DND-41 (cell line): ENCODE data around the gene JUND.

ENCODE experiments used
- ATAC-seq: fragments of 200-7000 bp; cut with Tn5 transposase; 3 replicates; pipeline ENCODE4 v1.9.1; 2021; ENCODE audit warnings: low read depth; ENCODE audit not compliant: insufficient read depth
- DNase-seq: peaks from one replicate; pipeline ENCODE4 v3.0.0-alpha.2; 2020
- H2AFZ ChIP-seq: 2 replicates; pipeline ENCODE4 v1.6.0; 2012; ENCODE audit warnings: low read depth, low read length
- H3K27ac ChIP-seq: 2 replicates; pipeline ENCODE4 v1.5.1; 2012; ENCODE audit warnings: low read length, inconsistent platforms
- H3K27me3 ChIP-seq: fragments of 200-600 bp; sonication (generic); 2 replicates; pipeline ENCODE4 v1.6.0; 2012; ENCODE audit warnings: low read length, mild to moderate bottlenecking, inconsistent platforms; ENCODE audit not compliant: insufficient read depth, poor library complexity
- H3K36me3 ChIP-seq: 2 replicates; pipeline ENCODE4 v1.5.1; 2012; ENCODE audit warnings: low read length, inconsistent platforms; ENCODE audit not compliant: insufficient read depth
- H3K4me1 ChIP-seq: 2 replicates; pipeline ENCODE4 v1.5.1; 2012; ENCODE audit warnings: mild to moderate bottlenecking, low read length; ENCODE audit not compliant: insufficient read depth
- H3K4me2 ChIP-seq: 2 replicates; pipeline ENCODE4 v1.6.0; 2012; ENCODE audit warnings: mild to moderate bottlenecking, moderate library complexity, low read length, inconsistent platforms; ENCODE audit not compliant: insufficient read depth
- H3K4me3 ChIP-seq, 2 experiments: fragments of 200-600 bp in 1 of 2; shearing (Covaris generic) in 1 of 2; 2 replicates each; pipeline ENCODE4 v1.5.1; 2012 to 2016; ENCODE audit warnings: inconsistent platforms in 2 of 2, low read length in 2 of 2, mild to moderate bottlenecking in 2 of 2, low read depth in 1 of 2, moderate library complexity in 1 of 2
- H3K79me2 ChIP-seq: 2 replicates; pipeline ENCODE4 v1.6.0; 2012; ENCODE audit warnings: low read length, inconsistent platforms; ENCODE audit not compliant: insufficient read depth
- H3K9ac ChIP-seq: 2 replicates; pipeline ENCODE4 v1.6.0; 2012; ENCODE audit warnings: low read depth, mild to moderate bottlenecking, inconsistent platforms, low read length, moderate library complexity
- H3K9me3 ChIP-seq: 2 replicates; pipeline ENCODE4 v1.5.1; 2012; ENCODE audit warnings: low read length, moderate library complexity, mild to moderate bottlenecking, inconsistent platforms; ENCODE audit not compliant: insufficient read depth, severe bottlenecking
- H4K20me1 ChIP-seq: 2 replicates; pipeline ENCODE4 v1.6.0; 2012; ENCODE audit warnings: low read length; ENCODE audit not compliant: insufficient read depth
- CTCF ChIP-seq: IDR thresholded peaks from 2 replicates; pipeline ENCODE4 v1.5.1; 2012; ENCODE audit warnings: borderline replicate concordance, low read length, moderate library complexity, mild to moderate bottlenecking; ENCODE audit not compliant: poor library complexity, severe bottlenecking; ENCODE audit errors: extremely low read depth
- EZH2 ChIP-seq: IDR thresholded peaks from 3 replicates; pipeline ENCODE4 v1.6.1; 2012; ENCODE audit warnings: borderline replicate concordance, low read depth, mild to moderate bottlenecking, moderate library complexity, low read length, inconsistent platforms; ENCODE audit not compliant: severe bottlenecking

Gene JUND

GRCh38 chr19:18311502-18312091 lies 30.2 kb upstream of the JUND start:
- Histone ChIP-seq H3K4me2 (no peak overlapping the region), H3K9ac (no peak overlapping the region), H4K20me1 (peaks cover 46% of the 10 kb centered on the region), H3K27ac (no peak overlapping the region), H3K9me3 (no peaks in the 10 kb centered on the region), H3K4me1 (no peaks in the 10 kb centered on the region; the same call in 1 of the 2 replicates), H3K79me2 (peaks cover 44% of the 10 kb centered on the region), H3K27me3 (no peaks in the 10 kb centered on the region), H3K36me3 (peaks cover 98% of the 10 kb centered on the region), H3K4me3 (no peak overlapping the region), H2AFZ (no peak overlapping the region)
- DNase-seq (no peak), ATAC-seq (no peak)
- TF ChIP-seq CTCF = no peak
- no peak for TF ChIP-seq EZH2

- Histone ChIP-seq H3K36me3 (peaks cover 98% of the 10 kb centered on the region), H2AFZ (no peak overlapping the region), H4K20me1 (peaks cover 44% of the 10 kb centered on the region), H3K27me3 (no peaks in the 10 kb centered on the region), H3K4me1 (peaks cover 6% of the 10 kb centered on the region), H3K9me3 (no peaks in the 10 kb centered on the region), H3K79me2 (peaks cover 39% of the 10 kb centered on the region), H3K4me2 (no peak overlapping the region), H3K27ac (no peak overlapping the region), H3K4me3 (no peak overlapping the region), H3K9ac (no peak overlapping the region)
- no peak for TF ChIP-seq EZH2
- DNase-seq = no peak
- ATAC-seq = no peak
Measured at GRCh38 chr19:18310966-18311365, 29.5 kb upstream of the JUND start.

GRCh38 chr19:18310118-18310909 lies 28.9 kb upstream of the JUND start:
- Histone ChIP-seq H3K27me3 (no peaks in the 10 kb centered on the region), H3K4me1 (peaks cover 13% of the 10 kb centered on the region), H2AFZ (no peak overlapping the region), H3K4me2 (no peak overlapping the region), H3K9me3 (no peaks in the 10 kb centered on the region), H3K36me3 (peaks cover 94% of the 10 kb centered on the region), H3K79me2 (peaks cover 32% of the 10 kb centered on the region), H3K4me3 (no peak overlapping the region), H4K20me1 (peaks cover 44% of the 10 kb centered on the region), H3K9ac (no peak overlapping the region), H3K27ac (no peak overlapping the region)
- TF ChIP-seq EZH2 (no peak), CTCF (no peak)
- DNase-seq (no peak), ATAC-seq (no peak)

DNA sequence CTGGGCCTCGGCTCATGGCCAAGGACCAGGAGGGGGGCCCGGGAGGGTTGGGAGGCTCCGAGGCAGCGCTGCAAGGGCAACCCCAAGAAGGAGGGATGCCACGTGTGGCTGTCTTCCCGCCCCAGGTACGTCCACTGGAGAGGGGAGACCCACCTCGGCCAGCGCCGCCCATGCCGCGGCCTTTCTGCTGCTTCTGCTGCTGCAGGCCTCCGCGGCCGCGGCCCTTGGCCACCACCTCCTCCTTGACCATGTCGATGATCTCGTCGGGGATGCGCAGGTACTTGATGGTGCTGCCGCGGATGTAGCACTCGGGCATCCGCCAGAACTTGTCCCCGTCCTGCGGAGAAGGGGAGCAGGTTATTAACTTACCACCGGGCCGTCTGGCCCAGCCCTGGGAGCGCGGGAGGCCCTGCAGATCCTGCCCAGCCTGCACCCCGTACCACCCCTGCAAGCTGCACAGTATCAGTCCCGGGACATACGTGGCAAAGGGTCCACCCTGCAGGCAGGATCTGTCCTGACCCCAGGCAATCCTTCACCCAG lies 28.2 kb upstream of the JUND start:
- peaks cover 20% of the 10 kb centered on the region for H3K4me1 ChIP-seq
- H3K9me3 ChIP-seq = no peaks in the 10 kb centered on the region
- H3K36me3 ChIP-seq = peaks cover 89% of the 10 kb centered on the region
- no peaks in the 10 kb centered on the region for H3K27me3 ChIP-seq
- no peak overlapping the region for H3K4me3 ChIP-seq
- no peak overlapping the region for H3K4me2 ChIP-seq
- no peak for ATAC-seq
- H3K27ac ChIP-seq = no peak overlapping the region
- DNase-seq = no peak
- peaks cover 44% of the 10 kb centered on the region for H4K20me1 ChIP-seq
- peaks cover 27% of the 10 kb centered on the region for H3K79me2 ChIP-seq
- TF ChIP-seq EZH2 (no peak), CTCF (no peak)
- H3K9ac ChIP-seq = no peak overlapping the region
- no peak overlapping the region for H2AFZ ChIP-seq
